Esophagus squamous epithelium (tissue), 4 donors: ENCODE data around the gene GPR183.

Source experiments
- POLR2A ChIP-seq, 4 donors: fragments of 450-650 bp; IDR thresholded peaks; one replicate each; pipeline ENCODE4 v1.6.1; 2017; ENCODE audit warnings: antibody characterized with exemption in 4 of 4, mild to moderate bottlenecking in 4 of 4, moderate library complexity in 3 of 4
- TF ChIP-seq, protein P1 (sequence below), 6 experiments: fragments of 450-650 bp in 4 of 6; fragments of 200-600 bp in 2 of 6; sonication (generic) in 2 of 6; IDR thresholded peaks; one replicate each; pipeline ENCODE4 v1.5.1; 2016 to 2019; ENCODE audit warnings: antibody characterized with exemption in 6 of 6, mild to moderate bottlenecking in 4 of 6, moderate library complexity in 4 of 6

DNA sequence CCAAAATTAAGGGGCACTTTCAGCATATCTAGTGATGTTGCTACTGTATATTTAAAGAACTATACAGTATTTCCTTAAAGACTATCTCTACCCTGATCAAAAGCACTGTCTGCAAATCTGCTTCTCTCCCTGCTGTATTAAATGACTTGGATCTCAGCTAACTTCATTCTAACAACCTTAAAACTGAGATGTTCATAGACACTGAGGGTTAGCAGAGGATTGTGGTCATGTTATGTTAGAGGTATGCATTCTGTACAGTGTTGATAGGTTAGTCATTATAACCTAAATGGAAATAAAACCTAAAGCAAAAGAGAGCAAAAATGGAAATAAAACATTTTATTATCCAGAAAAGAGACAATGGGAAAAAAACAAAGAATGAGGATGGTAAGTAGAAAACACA is 9.9 kb downstream of the GPR183 start:
- TF ChIP-seq, protein P1, sequence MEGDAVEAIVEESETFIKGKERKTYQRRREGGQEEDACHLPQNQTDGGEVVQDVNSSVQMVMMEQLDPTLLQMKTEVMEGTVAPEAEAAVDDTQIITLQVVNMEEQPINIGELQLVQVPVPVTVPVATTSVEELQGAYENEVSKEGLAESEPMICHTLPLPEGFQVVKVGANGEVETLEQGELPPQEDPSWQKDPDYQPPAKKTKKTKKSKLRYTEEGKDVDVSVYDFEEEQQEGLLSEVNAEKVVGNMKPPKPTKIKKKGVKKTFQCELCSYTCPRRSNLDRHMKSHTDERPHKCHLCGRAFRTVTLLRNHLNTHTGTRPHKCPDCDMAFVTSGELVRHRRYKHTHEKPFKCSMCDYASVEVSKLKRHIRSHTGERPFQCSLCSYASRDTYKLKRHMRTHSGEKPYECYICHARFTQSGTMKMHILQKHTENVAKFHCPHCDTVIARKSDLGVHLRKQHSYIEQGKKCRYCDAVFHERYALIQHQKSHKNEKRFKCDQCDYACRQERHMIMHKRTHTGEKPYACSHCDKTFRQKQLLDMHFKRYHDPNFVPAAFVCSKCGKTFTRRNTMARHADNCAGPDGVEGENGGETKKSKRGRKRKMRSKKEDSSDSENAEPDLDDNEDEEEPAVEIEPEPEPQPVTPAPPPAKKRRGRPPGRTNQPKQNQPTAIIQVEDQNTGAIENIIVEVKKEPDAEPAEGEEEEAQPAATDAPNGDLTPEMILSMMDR (IDR thresholded peaks at IDR 0.05): no peak
- TF ChIP-seq POLR2A (IDR thresholded peaks at IDR 0.05): no peak
